HG02678 (cell line): Measurements from ENCODE around the gene PAEP.
"Not testable (repeated sequence)": the region's sequence is repeated elsewhere in the genome, so short reads cannot be mapped to it uniquely, and the experiment has no call there.

Source experiments
- ATAC-seq: cut with Tn5 transposase; IDR thresholded peaks from one replicate; pipeline ENCODE4 v1.9.1; 2021; ENCODE audit warnings: mild to moderate bottlenecking, moderate library complexity; ENCODE audit not compliant: unreplicated experiment

Gene PAEP

DNA sequence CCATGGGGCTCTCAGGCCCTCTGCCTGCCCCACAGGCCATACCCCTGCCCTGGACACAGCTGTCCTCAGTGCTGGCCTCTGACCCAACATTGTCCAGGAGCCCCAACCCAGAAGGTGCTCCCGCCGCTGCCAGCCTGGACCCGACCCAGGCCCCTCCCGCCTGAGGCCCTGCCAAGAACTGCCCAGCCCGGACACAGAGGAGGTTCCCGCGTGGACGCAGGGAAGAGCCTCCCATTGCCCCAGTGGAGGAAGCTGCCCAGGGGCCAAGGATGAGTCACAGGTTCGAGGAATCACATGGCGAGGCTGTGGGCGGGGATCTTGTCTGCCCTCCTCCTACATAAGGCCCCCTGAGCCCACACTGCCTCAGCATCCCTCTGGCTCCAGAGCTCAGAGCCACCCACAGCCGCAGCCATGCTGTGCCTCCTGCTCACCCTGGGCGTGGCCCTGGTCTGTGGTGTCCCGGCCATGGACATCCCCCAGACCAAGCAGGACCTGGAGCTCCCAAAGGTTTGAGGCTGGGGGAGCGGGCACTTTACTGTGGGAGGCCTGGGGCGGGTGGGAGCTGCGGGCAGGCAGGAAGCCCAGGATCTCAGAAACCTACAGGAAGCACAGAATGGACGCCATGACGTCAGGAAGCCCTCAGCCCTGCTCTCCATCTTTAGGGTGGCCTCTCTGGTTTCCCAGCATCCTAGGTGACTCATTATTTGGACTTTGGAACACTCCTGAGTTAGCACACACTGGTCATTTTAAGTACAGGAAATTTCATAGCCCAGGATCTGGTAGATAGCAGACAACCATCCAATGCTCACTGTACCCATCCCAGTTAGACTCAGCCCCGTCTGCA is at the start of gene PAEP:
PAEP (plus strand) TSS at position 366 of the 844 bp plus-strand sequence.
- ATAC-seq, result no peak

DNA sequence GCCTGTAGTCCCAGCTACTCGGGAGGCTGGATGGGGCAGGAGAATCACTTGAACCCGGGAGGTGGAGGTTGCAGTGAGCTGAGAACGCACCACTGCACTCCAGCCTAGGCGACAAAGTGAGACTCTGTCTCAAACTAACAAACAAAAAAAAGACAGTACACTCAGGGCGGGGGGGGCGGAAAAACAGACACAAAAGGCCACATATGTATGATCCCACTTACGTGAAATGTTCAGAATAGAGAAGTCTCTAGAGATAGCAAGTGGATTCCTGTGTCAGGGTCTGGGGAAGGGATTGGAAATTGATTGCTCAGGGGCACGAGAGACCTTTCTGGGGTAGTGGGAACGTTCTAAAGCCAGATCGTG is 49.3 kb upstream of the PAEP start:
- ATAC-seq, result no peak

DNA sequence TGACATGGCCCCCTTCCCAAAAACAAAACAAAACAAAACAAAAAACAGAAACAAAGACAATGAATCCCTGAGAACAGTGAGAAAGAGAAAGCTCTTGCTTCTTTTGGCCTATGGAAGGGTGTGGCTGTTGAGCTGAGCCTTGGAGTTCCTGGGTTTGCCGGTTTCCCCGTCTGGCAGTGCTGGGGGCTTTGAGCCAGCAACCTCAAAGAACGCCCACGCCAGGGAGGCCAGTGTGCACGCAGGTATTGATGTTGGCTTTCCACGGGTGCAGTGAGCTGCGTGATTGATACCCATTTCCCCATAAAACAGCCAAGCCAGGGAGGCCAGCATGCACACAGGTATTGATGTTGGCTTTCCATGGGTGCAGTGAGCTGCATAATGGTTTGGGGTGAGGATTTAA is 48.7 kb upstream of the PAEP start:
- no peak for ATAC-seq

DNA sequence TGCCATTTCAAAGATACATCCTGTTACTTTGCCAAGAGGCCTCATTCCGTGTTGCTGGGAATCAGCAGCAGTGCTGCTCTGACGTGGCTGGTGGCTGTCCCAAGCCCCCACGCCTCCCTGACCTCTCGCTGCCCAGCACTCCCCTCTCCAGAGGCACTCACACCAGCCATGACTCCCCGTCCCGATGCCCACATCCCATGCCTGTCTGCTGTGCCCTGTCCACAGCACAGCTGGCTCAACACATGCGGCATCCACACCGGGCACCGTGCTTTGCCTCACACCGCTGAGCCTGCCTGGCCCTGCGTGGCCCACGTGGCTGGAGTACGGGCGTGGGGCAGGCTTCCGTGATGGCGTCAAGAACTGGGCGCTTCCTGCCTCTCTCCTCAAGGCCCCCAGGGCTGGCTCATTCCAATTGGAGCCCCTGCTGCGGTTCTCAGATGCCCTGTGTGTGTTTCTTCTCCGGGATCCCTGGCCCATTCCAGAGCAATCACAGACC is 48.2 kb upstream of the PAEP start:
- no peak for ATAC-seq

DNA sequence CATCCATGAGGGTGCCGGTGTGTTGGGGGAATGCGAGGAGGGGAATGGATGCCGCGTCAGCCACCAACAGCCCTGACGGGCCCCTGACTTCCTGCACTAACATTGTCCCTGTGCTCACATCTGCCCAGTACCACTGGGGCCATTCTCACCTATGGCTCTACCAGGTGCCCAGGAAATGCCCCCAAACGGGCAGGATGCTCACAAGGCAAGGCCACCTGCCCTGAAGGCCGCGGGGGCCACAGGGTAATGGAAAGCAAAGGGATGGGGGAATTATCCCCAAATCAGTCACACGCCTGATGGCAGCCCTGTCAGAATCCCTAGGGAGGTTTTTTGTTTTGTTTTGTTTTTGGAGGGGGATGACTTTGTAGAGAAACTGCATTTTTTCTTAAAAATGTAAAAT is 47.6 kb upstream of the PAEP start:
- not testable (repeated sequence) for ATAC-seq

DNA sequence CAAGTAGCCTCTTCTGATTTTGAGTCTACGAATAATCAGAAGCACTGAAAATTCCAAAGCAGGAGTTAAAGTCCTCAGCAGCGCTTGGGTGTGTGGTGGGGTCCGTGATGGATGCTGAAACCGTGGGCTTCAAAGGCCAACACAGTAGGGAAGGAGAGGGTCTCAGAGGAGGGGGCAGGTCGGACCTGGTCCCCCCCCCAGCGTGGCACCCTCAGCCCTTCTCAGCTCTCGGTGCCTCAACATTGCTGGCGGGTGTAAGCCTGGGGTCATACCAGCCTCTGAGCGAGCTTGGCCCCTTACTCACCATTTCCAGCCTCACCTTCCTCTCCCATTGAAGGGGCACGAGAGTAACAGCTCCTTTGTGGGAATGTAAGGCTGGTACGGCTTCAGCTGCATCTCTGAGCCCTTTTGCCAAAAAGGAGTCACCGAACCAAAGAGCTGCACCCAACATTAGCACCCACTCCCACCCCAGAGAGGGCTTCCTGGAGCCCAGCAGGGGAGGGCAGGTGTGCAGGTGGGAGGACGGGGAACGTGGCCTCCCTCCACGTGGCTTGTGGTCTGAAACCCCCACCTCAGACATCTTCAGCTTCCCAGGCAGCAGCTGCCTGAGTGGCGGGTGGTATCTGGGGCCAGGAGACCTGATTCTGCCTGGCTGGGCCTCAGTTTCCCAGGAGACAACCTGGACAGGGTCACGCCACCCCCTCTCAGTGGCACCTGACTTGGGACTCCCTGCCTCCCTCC is 47.0 kb upstream of the PAEP start:
- ATAC-seq, result no peak

DNA sequence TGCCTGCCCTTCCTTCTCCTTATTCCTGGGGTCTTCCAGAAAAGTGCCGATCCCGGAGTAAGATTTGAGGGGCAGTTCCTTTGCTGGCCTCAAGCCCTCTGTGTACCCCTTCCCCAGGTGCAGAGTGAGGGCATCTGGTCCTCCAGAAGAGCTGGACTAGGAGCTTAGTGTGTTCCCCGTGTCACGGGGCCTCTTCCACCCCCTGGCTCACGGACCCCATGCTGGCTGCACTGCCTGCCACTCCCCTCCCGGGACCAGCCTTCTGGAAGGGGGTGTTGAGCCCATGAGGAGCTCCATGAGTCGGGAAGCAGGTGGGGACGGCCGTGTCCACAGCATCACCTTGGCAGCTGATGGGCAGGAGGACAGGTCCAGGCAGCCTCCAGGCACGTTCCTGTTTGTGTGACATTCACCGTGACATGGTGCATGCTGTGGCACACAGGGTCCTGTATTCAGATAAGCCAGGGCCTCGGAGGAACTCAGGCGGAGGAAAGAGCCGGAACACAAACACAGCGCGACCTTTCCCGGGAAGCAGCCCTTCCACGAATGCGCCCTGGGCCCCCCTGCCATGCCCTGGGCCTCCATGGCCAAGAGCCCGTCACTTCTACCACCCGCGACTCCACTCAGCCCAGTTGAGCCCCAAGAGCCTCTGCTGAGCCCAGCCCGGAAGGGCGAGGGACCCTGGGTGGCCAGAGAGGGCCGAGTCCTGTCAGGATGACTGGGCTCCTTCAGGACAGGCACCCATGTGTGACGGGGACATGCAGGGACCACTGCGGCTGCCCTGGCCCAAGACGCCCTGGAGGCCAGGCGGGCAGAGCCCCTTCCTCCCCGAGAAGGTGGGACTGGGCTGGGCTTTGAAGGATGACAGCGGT is 46.2 kb upstream of the PAEP start:
- no peak for ATAC-seq

DNA sequence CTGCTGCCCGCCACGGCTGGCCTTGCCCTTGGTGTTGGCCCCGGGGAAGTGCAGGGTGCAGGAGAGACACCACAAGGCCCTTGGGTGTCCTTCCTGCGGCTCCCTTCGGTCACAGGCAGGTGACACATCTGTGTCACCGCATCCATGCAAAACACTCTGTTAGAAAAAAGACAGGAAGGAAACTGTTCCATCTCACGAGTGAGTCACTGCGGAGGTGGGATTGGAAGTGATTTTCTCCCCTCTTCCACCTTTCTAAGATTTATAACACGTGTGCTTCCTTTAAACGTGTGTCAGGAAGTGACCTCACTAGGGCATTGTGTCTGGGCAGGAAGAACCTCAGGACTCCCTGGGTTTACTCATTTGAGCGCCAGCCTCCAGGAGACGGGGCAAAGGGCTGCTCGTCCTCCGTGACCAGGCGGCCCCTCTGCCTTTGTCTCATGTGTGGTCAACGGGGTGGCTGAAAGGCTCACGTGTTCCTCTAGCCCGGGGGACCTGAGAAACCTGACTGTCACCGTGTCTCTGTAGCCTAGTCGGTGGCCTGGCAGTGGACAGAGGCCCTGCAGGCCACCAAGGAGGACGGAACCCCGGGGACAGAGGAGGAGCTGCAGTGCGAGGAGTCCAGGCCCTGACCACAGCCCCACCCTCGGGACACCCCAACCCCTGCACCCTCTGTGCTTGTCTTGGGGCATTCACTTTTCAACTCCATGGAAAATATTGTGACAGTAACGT is 45.3 kb upstream of the PAEP start:
- ATAC-seq, result no peak

DNA sequence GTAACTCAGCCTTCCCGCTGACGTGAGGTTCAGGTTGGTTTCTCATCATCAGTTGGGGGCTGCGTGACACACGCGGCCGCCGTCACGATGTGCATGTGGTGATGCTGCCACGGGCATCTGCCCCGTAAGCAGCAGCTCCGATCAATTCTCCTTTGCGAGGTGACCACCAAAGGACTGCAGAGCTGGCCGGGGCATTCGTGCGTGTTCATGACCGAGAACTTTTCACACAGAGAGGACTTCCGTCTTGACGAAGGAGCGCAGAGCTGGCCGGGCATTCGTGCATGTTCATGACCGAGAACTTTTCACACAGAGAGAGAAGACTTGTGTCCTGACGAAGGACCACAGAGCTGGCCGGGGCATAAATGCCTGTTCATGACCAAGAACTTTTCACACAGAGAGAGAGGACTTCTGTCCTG is 44.1 kb upstream of the PAEP start:
- no peak for ATAC-seq

DNA sequence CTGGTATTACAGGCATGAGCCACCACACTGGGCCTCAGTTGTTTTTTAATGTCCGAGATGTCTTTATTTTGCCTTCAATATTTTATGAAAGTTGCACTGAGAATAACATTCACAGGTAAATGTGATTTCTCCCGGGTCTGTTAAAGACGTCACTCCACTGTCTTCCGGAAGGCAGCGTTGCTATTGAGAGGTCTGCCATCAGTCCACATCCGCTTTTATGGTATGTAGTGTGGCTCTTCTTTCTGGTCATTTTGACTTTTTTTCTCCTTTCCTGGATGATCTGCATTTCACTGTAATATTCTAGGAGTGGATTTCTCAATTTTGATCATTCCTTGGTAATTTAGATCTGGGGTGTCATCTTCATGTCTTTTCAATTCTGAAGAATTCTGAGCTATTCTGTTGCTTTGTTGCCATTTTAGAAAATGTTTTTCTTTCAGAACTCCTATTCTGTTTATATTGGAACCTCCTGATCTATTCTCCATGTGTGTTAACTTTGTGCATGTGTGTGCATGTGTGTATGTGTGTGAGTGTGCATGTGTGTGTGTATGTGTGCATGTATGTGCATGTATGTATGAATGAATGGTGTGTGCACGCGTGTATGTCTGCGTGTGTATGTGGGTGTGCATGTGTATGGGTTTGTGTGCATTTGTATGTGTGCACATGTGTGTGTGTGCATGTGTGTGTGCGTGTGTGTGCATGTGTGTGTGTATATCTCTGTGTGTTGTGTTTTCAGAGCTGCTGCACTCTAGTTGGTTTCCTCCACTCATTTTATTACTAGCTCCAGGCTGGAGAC is 42.2 kb upstream of the PAEP start:
- no peak for ATAC-seq

DNA sequence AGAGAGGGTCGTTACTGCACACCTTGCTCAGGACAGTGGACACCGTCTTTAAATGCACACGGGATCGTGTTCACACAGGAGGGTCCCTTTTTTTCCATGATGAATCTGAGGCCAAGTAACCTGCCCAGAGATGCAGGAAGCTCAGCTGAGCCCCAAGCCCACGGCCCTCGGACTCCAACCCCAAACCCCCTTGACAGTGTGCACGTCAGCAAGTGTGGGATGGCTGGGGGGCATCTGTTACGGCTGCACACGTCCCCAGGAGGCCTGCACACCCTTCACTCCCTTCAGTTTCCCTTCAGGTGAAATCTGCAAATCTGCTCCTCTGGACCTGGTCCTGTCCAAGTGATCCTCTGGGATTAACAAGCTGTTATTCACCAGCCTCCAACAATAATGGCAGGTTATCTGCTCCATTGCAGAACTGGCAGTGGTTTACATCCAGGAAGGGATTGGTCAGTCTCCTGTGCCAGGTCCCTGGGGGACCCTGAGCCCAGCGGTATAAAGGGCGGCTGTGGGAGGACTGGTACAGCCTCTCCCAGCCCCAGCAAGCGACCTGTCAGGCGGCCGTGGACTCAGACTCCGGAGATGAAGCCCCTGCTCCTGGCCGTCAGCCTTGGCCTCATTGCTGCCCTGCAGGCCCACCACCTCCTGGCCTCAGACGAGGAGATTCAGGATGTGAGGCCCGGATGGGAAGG is 40.5 kb upstream of the PAEP start, which contains the start of gene LCN1:
LCN1 (plus strand) TSS at position 525 of the 692 bp plus-strand sequence; CDS start at position 583, 58 bp downstream.
- ATAC-seq, result no peak

DNA sequence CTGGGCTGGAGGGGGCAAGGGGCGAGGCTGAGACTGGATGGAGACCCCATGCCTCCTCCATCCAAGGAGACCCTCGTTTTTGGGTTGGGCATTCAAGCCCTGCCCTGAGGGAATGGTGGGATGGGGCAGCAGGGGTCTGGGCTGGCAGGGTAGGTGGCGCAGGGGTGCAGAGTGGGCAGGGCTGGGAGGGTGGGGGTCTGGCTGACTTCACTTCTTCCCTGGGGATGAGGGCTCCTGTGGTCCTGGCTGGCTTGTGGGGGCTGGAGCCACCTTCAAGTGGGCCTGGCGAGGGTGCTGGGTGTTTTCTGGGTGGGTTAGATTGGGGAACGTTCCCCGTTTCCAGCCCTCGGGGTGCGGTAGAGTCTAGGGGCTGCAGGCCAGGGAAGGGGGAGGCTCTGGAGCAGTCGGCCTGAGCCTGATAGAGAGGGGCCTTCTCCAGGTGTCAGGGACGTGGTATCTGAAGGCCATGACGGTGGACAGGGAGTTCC is 39.9 kb upstream of the PAEP start:
- no peak for ATAC-seq

DNA sequence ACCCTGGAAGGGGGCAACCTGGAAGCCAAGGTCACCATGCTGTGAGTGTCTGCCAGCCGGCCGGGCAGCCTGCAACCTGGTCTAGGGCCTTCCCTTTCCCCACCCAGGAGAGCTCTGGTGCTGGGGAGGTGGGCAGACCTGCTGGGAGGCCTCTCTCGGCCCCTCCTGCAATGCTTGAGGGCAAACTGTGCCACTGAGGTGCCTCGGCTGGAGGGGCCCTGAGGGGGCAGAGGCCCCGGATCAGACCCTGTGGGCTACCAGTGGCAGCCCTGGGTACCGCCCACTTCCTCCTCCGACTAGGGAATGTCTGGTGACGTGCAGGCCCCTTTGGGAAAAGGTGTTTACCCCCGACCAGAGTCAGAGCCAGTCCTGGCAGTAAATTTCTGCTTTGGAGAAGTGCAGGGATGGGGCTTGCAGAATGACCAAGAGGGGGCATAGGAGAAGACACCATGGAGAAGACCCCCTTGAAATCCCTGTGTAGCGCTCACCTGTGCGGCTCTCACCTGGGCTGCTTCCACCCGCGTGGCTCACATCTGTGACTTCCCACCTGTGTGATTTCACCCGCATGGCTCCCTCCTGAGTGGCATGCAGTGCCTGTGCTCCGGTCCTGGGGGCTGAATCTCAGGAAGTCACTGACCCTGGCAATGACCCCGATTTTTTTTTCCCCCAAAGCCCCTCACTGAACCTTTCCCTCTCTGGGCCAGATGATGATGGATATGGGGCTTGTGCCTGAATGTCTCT is 39.2 kb upstream of the PAEP start:
- ATAC-seq, result no peak

DNA sequence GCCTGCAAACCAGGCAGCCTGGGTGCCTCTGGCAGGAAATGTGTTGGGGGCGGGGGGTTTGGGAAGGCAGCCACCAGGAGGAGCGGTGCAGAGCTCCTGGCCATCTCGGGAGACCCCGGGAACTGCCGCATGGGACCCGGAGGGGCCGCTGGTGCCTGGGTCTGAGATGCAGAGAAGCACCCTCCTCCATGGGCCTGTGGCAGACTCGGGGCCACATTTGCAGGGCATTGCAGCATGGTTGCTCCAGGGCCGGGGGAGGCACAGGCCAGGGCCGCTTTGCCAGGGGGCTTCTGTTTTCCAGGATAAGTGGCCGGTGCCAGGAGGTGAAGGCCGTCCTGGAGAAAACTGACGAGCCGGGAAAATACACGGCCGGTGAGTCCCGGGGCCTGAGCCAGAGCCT is 38.6 kb upstream of the PAEP start:
- no peak for ATAC-seq

DNA sequence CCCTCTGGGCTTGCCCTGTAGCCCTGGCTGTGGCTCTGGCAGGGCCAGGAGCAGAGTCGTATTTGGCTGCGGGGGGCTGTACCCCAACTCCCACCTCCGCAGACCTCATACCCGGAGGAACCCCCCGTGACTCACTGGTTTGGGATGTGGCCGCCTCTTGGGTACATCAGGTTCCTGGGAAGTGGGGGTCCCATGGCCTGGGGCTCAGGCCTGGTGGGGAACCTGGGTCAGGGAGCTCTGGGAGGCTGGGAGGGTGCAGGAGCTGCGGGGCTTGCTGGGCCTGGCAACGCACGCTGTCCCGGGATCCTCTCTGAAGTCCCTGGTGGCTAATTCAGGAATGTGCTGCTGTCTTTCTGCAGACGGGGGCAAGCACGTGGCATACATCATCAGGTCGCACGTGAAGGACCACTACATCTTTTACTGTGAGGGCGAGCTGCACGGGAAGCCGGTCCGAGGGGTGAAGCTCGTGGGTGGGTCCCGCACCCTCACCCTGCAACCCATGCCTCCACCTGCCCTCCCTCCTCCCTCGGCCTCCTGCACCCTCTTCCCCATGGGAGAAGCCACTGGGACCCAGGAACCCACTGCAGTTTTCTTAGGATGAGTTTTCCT is 37.9 kb upstream of the PAEP start:
- no peak for ATAC-seq

DNA sequence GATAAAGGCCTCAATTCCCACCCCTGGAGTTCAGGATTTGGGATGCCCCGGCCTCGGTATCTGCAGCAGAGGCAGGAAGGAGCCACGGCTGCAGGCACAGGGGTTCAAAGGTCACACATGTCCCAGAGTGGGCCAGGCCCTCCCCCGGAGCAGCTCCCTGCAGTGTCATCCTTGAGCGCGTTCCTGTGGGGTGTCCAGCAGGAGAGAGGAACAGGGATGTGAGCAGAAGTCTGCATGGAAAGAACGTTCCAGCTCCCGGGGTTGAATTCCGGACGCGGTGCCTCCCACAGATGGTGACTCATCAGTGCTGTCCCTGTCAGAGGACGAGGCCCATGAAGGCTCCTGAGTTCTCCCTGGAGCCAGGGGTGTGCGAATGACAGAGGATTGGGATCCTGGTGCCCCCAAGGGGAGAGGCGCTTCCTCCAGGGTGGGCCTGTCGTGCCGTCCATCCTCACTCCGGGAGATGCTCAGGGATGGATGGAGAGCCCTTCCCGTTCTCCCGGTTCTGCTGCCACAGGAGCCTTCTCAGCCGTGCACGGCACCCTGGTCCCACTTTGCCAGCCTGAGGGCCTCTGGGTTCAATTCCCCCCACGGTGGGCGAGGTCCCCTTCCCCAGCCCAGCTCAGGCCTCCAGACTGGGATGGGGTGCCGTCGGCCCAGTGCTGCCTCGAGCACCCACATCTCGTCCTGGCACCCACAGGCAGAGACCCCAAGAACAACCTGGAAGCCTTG is 37.3 kb upstream of the PAEP start:
- no peak for ATAC-seq
